OCI-LY1 (cell line): ENCODE results near the gene RPL36A.

Source experiments
- EZH2 ChIP-seq: fragments of 200-600 bp; sonication (generic), shearing (Covaris generic); IDR thresholded peaks from 2 replicates; pipeline ENCODE4 v1.8.0; 2017; ENCODE audit warnings: borderline replicate concordance, mixed run types, mild to moderate bottlenecking, antibody characterized with exemption, low read length, moderate library complexity, mixed read lengths
- TF ChIP-seq, protein P1 (sequence below): fragments of 200-600 bp; sonication (generic), shearing (Covaris generic); IDR thresholded peaks from 2 replicates; pipeline ENCODE4 v1.5.1; 2017; ENCODE audit warnings: mild to moderate bottlenecking, antibody characterized with exemption, low read length, moderate library complexity, mixed read lengths

DNA sequence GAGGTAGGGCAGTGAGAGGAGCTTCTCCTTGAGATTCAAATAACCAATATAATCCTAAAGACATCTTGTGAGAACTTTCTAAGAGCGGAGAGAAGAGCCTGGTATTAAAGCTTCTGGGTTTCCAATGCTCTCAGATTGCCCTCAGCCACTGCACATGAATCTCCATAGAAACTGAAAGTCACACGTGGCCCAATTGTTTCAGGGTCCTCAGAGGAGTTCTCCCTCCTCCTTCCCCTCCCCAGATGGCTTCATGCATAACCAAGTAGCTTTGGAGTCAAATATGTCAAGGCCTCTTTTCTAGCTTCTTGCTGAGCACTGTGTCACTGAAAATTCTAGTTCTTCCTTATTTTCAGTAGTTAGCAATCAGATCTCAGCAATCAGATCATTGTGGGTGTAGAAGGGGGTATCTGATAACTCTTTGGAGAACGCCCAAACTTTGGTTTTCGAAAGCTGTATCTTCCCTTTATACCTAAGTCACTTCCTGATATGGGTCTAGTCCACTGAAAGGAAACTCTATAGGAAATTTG, 7.1 kb upstream of the RPL36A start:
- TF ChIP-seq, protein P1, sequence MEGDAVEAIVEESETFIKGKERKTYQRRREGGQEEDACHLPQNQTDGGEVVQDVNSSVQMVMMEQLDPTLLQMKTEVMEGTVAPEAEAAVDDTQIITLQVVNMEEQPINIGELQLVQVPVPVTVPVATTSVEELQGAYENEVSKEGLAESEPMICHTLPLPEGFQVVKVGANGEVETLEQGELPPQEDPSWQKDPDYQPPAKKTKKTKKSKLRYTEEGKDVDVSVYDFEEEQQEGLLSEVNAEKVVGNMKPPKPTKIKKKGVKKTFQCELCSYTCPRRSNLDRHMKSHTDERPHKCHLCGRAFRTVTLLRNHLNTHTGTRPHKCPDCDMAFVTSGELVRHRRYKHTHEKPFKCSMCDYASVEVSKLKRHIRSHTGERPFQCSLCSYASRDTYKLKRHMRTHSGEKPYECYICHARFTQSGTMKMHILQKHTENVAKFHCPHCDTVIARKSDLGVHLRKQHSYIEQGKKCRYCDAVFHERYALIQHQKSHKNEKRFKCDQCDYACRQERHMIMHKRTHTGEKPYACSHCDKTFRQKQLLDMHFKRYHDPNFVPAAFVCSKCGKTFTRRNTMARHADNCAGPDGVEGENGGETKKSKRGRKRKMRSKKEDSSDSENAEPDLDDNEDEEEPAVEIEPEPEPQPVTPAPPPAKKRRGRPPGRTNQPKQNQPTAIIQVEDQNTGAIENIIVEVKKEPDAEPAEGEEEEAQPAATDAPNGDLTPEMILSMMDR: no peak
- no peak for TF ChIP-seq EZH2
